GM19324 (cell line): ENCODE results near the gene PALLD.
A peak's percentile ranks its signal among the peaks of the same experiment; 100 is the strongest.

ENCODE experiments used
- ATAC-seq: cut with Tn5 transposase; IDR thresholded peaks from one replicate; pipeline ENCODE4 v1.9.1; 2021; ENCODE audit warnings: mild to moderate bottlenecking, moderate library complexity; ENCODE audit not compliant: unreplicated experiment, low FRiP score

PALLD gene

GRCh38 chr4:168833881-168834280 is 337.0 kb downstream of the PALLD start:
- no peak for ATAC-seq

GRCh38 chr4:168835880-168836454 is 339.1 kb downstream of the PALLD start:
- ATAC-seq: no peak

GRCh38 chr4:168836490-168836889 is 339.6 kb downstream of the PALLD start:
- no peak for ATAC-seq

GRCh38 chr4:168837922-168838321 is 341.1 kb downstream of the PALLD start:
- no peak for ATAC-seq

GRCh38 chr4:168839758-168840391 is 343.0 kb downstream of the PALLD start:
- no peak for ATAC-seq

GRCh38 chr4:168840392-168840763 is 343.5 kb downstream of the PALLD start:
- no peak for ATAC-seq

GRCh38 chr4:168841000-168841671 is 344.3 kb downstream of the PALLD start:
- ATAC-seq: no peak

GRCh38 chr4:168841672-168842019 is 344.8 kb downstream of the PALLD start:
- ATAC-seq: no peak

GRCh38 chr4:168842186-168842585 is 345.3 kb downstream of the PALLD start:
- no peak for ATAC-seq

- no peak for ATAC-seq
Observed at GRCh38 chr4:168843635-168844034, 346.8 kb downstream of the PALLD start.

GRCh38 chr4:168844353-168845049 is 347.6 kb downstream of the PALLD start:
- no peak for ATAC-seq

- no peak for ATAC-seq
Observed at GRCh38 chr4:168845897-168846296, 349.0 kb downstream of the PALLD start.

GRCh38 chr4:168846414-168846813 is 349.6 kb downstream of the PALLD start:
- ATAC-seq: no peak

- no peak for ATAC-seq
Observed at GRCh38 chr4:168847771-168848502, 351.1 kb downstream of the PALLD start.

GRCh38 chr4:168849030-168849675 is 352.3 kb downstream of the PALLD start:
- no peak for ATAC-seq

- ATAC-seq: no peak
Observed at GRCh38 chr4:168849997-168850396, 353.1 kb downstream of the PALLD start.

GRCh38 chr4:168852387-168852786 is 355.5 kb downstream of the PALLD start:
- no peak for ATAC-seq

- ATAC-seq: peak; percentile 56
Observed at GRCh38 chr4:168852933-168853713, 356.3 kb downstream of the PALLD start.

GRCh38 chr4:168853770-168854169 is 356.9 kb downstream of the PALLD start:
- peak; percentile 36 for ATAC-seq
